Adrenal gland (tissue), 5 donors: Measurements from ENCODE around the gene PIK3C2G.

Source experiments
- CTCF ChIP-seq, 6 experiments: fragments of 450-650 bp in 4 of 6; fragments of 200-600 bp in 2 of 6; sonication (generic) in 1 of 6; IDR thresholded peaks; 1 replicate in 5 of 6; 2 replicates in 1 of 6; pipeline versions ENCODE4 v1.5.1 to v1.8.0; 2016 to 2021; ENCODE audit warnings: antibody characterized with exemption in 6 of 6, mild to moderate bottlenecking in 2 of 6, moderate library complexity in 1 of 6
- POLR2A ChIP-seq, 2 donors: fragments of 450-650 bp; IDR thresholded peaks; one replicate each; pipeline ENCODE4 v1.6.1; 2017; ENCODE audit warnings: antibody characterized with exemption in 2 of 2, mild to moderate bottlenecking in 2 of 2, moderate library complexity in 1 of 2
- donor health status: DM: no; HTN: no; CAD: no.

GRCh38 chr12:18262514-18262913, 1.2 kb downstream of the PIK3C2G start:
- TF ChIP-seq POLR2A (IDR thresholded peaks at IDR 0.05) (no peak), CTCF (IDR thresholded peaks at IDR 0.05) (no peak)
